H1 (cell line): ENCODE results near the gene CRHR1. TPM values are rescaled to one million over a fixed set of nuclear protein-coding genes. Genes with fewer than 3 reads are reported as not detected.

ENCODE experiments used
- CTCF ChIA-PET: fragments of 300-600 bp; sonication (Branson Sonifier 250); formaldehyde crosslinking; loops from one replicate; lab custom pipeline; 2021; ENCODE audit not compliant: partially characterized antibody; lab: Charles Lee
- POLR2A ChIA-PET: fragments of 300-600 bp; sonication (Branson Sonifier 250); formaldehyde crosslinking; loops from one replicate; lab custom pipeline; 2021; ENCODE audit warnings: inconsistent platforms; ENCODE audit not compliant: partially characterized antibody; lab: Charles Lee
- DNase-seq, 2 experiments: peaks; one replicate each; pipeline versions ENCODE4 v3.0.0 to v3.0.0-alpha.2; 2010 to 2022; ENCODE audit warnings: low spot score in 2 of 2, low read depth in 1 of 2, mixed read lengths in 1 of 2
- FAIRE-seq: peaks from 2 replicates; lab custom pipeline; 2011; peaks lifted over from hg19 to GRCh38; lab: Jason Lieb, UNC
- H2AFZ ChIP-seq: 2 replicates; pipeline ENCODE4 v1.8.1; 2012; ENCODE audit warnings: low read length, inconsistent platforms
- H2AK5ac ChIP-seq: 2 replicates; pipeline ENCODE4 v1.6.1; 2013; ENCODE audit warnings: low read depth, low read length
- H2BK120ac ChIP-seq: replicated peaks from 2 replicates; pipeline ENCODE3; 2013; ENCODE audit warnings: low read depth, low read length, inconsistent platforms
- H2BK12ac ChIP-seq: 2 replicates; pipeline ENCODE4 v1.6.1; 2013; ENCODE audit warnings: low read depth, low read length
- H2BK15ac ChIP-seq: 2 replicates; pipeline ENCODE4 v1.6.1; 2013; ENCODE audit warnings: low read length
- H2BK20ac ChIP-seq: 2 replicates; pipeline ENCODE4 v1.6.1; 2013; ENCODE audit warnings: low read length
- H2BK5ac ChIP-seq: 2 replicates; pipeline ENCODE4 v1.6.1; 2013; ENCODE audit warnings: low read depth, low read length
- H3K14ac ChIP-seq: 2 replicates; pipeline ENCODE4 v1.6.1; 2013; ENCODE audit warnings: inconsistent platforms; ENCODE audit not compliant: insufficient read length
- H3K18ac ChIP-seq: 2 replicates; pipeline ENCODE4 v1.6.1; 2013; ENCODE audit warnings: low read length; ENCODE audit errors: extremely low read depth
- H3K23ac ChIP-seq: 2 replicates; pipeline ENCODE4 v1.6.1; 2013; ENCODE audit warnings: inconsistent platforms; ENCODE audit not compliant: insufficient read length
- H3K23me2 ChIP-seq: 2 replicates; pipeline ENCODE4 v1.6.1; 2013; ENCODE audit warnings: low read depth, low read length
- H3K27ac ChIP-seq: 2 replicates; pipeline ENCODE4 v1.6.1; 2011; ENCODE audit warnings: low read depth, low read length, inconsistent platforms
- H3K27me3 ChIP-seq, 4 experiments: replicated peaks in 1 of 4; 1 replicate in 1 of 4; 2 replicates in 3 of 4; pipeline versions ENCODE4 v1.6.1 to v1.8.1; 2011 to 2013; ENCODE audit warnings: low read length in 3 of 4, mild to moderate bottlenecking in 3 of 4, inconsistent platforms in 2 of 4, mixed read lengths in 2 of 4, moderate library complexity in 1 of 4; ENCODE audit not compliant: control insufficient read depth in 3 of 4, insufficient read depth in 3 of 4; ENCODE audit errors: extremely low read depth in 1 of 4
- H3K36me3 ChIP-seq, 4 experiments: 2 replicates each; pipeline versions ENCODE4 v1.6.1 to v1.8.1; 2011 to 2013; ENCODE audit warnings: mild to moderate bottlenecking in 4 of 4, low read length in 3 of 4, moderate library complexity in 2 of 4, control low read depth in 1 of 4, inconsistent platforms in 1 of 4; ENCODE audit not compliant: insufficient read depth in 4 of 4, control insufficient read depth in 2 of 4
- H3K4ac ChIP-seq: replicated peaks from 2 replicates; pipeline ENCODE3; 2013; ENCODE audit warnings: low read length, low read depth, mixed read lengths, inconsistent platforms; ENCODE audit not compliant: insufficient read length
- H3K4me1 ChIP-seq, 4 experiments: replicated peaks in 1 of 4; 1 replicate in 1 of 4; 2 replicates in 3 of 4; pipeline versions ENCODE4 v1.6.1 to v1.8.1; 2011 to 2013; ENCODE audit warnings: low read length in 3 of 4, inconsistent platforms in 2 of 4, mixed read lengths in 1 of 4; ENCODE audit not compliant: insufficient read depth in 4 of 4, control insufficient read depth in 3 of 4
- H3K4me2 ChIP-seq, 2 experiments: 2 replicates each; pipeline versions ENCODE4 v1.6.1 to v1.8.1; 2011 to 2013; ENCODE audit warnings: low read depth in 2 of 2, low read length in 2 of 2, control low read depth in 1 of 2, inconsistent platforms in 1 of 2, mild to moderate bottlenecking in 1 of 2; ENCODE audit not compliant: insufficient read depth in 1 of 2
- H3K4me3 ChIP-seq, 4 experiments: fragments of 200-600, 300-600 bp in 1 of 4; sonication (generic), shearing (Covaris generic), sonication (Bioruptor Twin) in 1 of 4; 2 replicates each; pipeline versions ENCODE4 v1.5.1 to v1.8.1; 2011 to 2016; ENCODE audit warnings: low read length in 4 of 4, low read depth in 3 of 4, control low read depth in 2 of 4, inconsistent platforms in 2 of 4, mild to moderate bottlenecking in 2 of 4, mixed read lengths in 1 of 4, moderate library complexity in 1 of 4; ENCODE audit not compliant: insufficient read depth in 2 of 4; ENCODE audit errors: extremely low read depth in 1 of 4
- H3K56ac ChIP-seq: replicated peaks from 2 replicates; pipeline ENCODE3; 2013; ENCODE audit warnings: low read depth, mild to moderate bottlenecking, mixed read lengths, low read length, inconsistent platforms; ENCODE audit not compliant: insufficient read length
- H3K79me1 ChIP-seq: 2 replicates; pipeline ENCODE4 v1.6.1; 2013; ENCODE audit warnings: low read depth, low read length, control low read depth
- H3K79me2 ChIP-seq, 2 experiments: 2 replicates each; pipeline versions ENCODE4 v1.6.1 to v1.8.1; 2012 to 2013; ENCODE audit warnings: low read length in 2 of 2, mild to moderate bottlenecking in 2 of 2, inconsistent platforms in 1 of 2; ENCODE audit not compliant: insufficient read depth in 2 of 2, control insufficient read depth in 1 of 2
- H3K9ac ChIP-seq, 4 experiments: replicated peaks in 1 of 4; 1 replicate in 1 of 4; 2 replicates in 3 of 4; pipeline versions ENCODE4 v1.6.1 to v1.8.1; 2011 to 2013; ENCODE audit warnings: low read depth in 3 of 4, low read length in 3 of 4, control low read depth in 2 of 4, mild to moderate bottlenecking in 2 of 4, moderate library complexity in 2 of 4, inconsistent platforms in 1 of 4; ENCODE audit errors: extremely low read depth in 1 of 4
- H3K9me3 ChIP-seq, 2 experiments: 2 replicates each; pipeline versions ENCODE4 v1.6.1 to v1.8.1; 2012 to 2013; ENCODE audit warnings: mild to moderate bottlenecking in 2 of 2, moderate library complexity in 2 of 2, control low read depth in 1 of 2, inconsistent platforms in 1 of 2, low read depth in 1 of 2, low read length in 1 of 2, mixed read lengths in 1 of 2; ENCODE audit not compliant: insufficient read depth in 2 of 2
- H4K20me1 ChIP-seq, 2 experiments: replicated peaks in 1 of 2; 2 replicates each; pipeline versions ENCODE3 to v1.8.1; 2011 to 2013; ENCODE audit warnings: inconsistent platforms in 2 of 2, low read length in 2 of 2, mild to moderate bottlenecking in 1 of 2; ENCODE audit not compliant: insufficient read depth in 2 of 2, control insufficient read depth in 1 of 2
- H4K5ac ChIP-seq: 2 replicates; pipeline ENCODE4 v1.6.1; 2013; ENCODE audit warnings: low read length, low read depth, mixed read lengths, inconsistent platforms; ENCODE audit not compliant: insufficient read length
- H4K8ac ChIP-seq: 2 replicates; pipeline ENCODE4 v1.8.0; 2013; ENCODE audit warnings: mild to moderate bottlenecking, moderate library complexity, low read length, inconsistent platforms; ENCODE audit not compliant: insufficient read depth; ENCODE audit errors: extremely low read depth
- H4K91ac ChIP-seq: replicated peaks from 2 replicates; pipeline ENCODE3; 2013; ENCODE audit warnings: low read length, mixed read lengths, inconsistent platforms; ENCODE audit not compliant: insufficient read length
- BACH1 ChIP-seq: IDR thresholded peaks from 2 replicates; pipeline ENCODE4 v1.6.1; 2012; ENCODE audit warnings: low read length, improper control_type of control experiment
- BCL11A ChIP-seq, 2 experiments: IDR thresholded peaks; one replicate each; pipeline ENCODE4 v1.6.1; 2011; ENCODE audit warnings: low read depth in 2 of 2, low read length in 2 of 2, mild to moderate bottlenecking in 2 of 2
- CBX5 ChIP-seq: fragments of 300-800, 300-1000 bp; sonication (generic); IDR thresholded peaks from 2 replicates; pipeline ENCODE4 v1.7.1; 2016; ENCODE audit warnings: antibody characterized with exemption, low read length, low read depth
- CHD2 ChIP-seq: IDR thresholded peaks from 2 replicates; pipeline ENCODE4 v1.6.1; 2012; ENCODE audit warnings: low read length, improper control_type of control experiment
- FOSL1 ChIP-seq: IDR thresholded peaks from 2 replicates; pipeline ENCODE4 v1.6.1; 2011; ENCODE audit warnings: mild to moderate bottlenecking, low read depth, low read length, moderate library complexity; ENCODE audit not compliant: insufficient read depth
- GABPA ChIP-seq: IDR thresholded peaks from 2 replicates; pipeline ENCODE4 v1.6.1; 2011; ENCODE audit warnings: mild to moderate bottlenecking, low read length, moderate library complexity, borderline replicate concordance; ENCODE audit not compliant: insufficient read depth
- KDM5A ChIP-seq: fragments of 200-600 bp; IDR thresholded peaks from 2 replicates; pipeline ENCODE4 v1.7.1; 2012; ENCODE audit warnings: mild to moderate bottlenecking, low read length, inconsistent platforms, mixed read lengths
- NRF1 ChIP-seq: IDR thresholded peaks from 2 replicates; pipeline ENCODE4 v1.6.1; 2011; ENCODE audit warnings: mild to moderate bottlenecking, low read depth, low read length, improper control_type of control experiment
- POLR2A ChIP-seq, 2 experiments: IDR thresholded peaks; 1 replicate in 1 of 2; 2 replicates in 1 of 2; pipeline ENCODE4 v1.6.1; 2011; ENCODE audit warnings: low read depth in 2 of 2, low read length in 2 of 2, mild to moderate bottlenecking in 2 of 2; ENCODE audit errors: control extremely low read depth in 1 of 2
- RBBP5 ChIP-seq: IDR thresholded peaks from 2 replicates; pipeline ENCODE4 v1.7.1; 2012; ENCODE audit warnings: low read depth, mild to moderate bottlenecking, inconsistent platforms, low read length, moderate library complexity, borderline replicate concordance
- RNF2 ChIP-seq: fragments of 200-900, 300-1000 bp; sonication (generic); IDR thresholded peaks from 2 replicates; pipeline ENCODE4 v1.7.1; 2016; ENCODE audit warnings: borderline replicate concordance, low read depth, mild to moderate bottlenecking, antibody characterized with exemption, low read length; ENCODE audit not compliant: poor library complexity, severe bottlenecking; ENCODE audit errors: missing control alignments
- SP4 ChIP-seq: IDR thresholded peaks from 2 replicates; pipeline ENCODE4 v1.6.1; 2012; ENCODE audit warnings: low read length, inconsistent platforms
- USF2 ChIP-seq: IDR thresholded peaks from 2 replicates; pipeline ENCODE4 v1.6.1; 2011; ENCODE audit warnings: low read length, improper control_type of control experiment
- YY1 ChIP-seq: IDR thresholded peaks from 2 replicates; pipeline ENCODE4 v1.6.1; 2011; ENCODE audit warnings: low read depth, mild to moderate bottlenecking, low read length
- WGBS, 2 experiments: shearing (Covaris generic) in 1 of 2; methylation state at CpG; one replicate each; pipeline versions ENCODE4 v1.1.6 to v1.1.7; 2013 to 2015; ENCODE audit warnings: low lambda C conversion rate in 2 of 2, mixed read lengths in 2 of 2, inconsistent platforms in 1 of 2, low coverage in 1 of 2, missing lambda C conversion rate in 1 of 2; ENCODE audit not compliant: insufficient replicate concordance in 2 of 2, insufficient coverage in 1 of 2, insufficient read length in 1 of 2; ENCODE audit errors: extremely low coverage in 1 of 2, missing lambda C conversion rate in 1 of 2; 5-methylcytosine and 5-hydroxymethylcytosine counted together
- polyA plus RNA-seq, 7 experiments: library from polyadenylated mRNA; depleted of rRNA in 3 of 7; stranded (reverse) in 5 of 7; unstranded in 2 of 7; fragments of >200 nt in 5 of 7; fragments of 200-250 nt in 2 of 7; gene quantifications; 1 replicate in 5 of 7; 2 replicates in 1 of 7; 4 replicates in 1 of 7; pipeline versions ENCODE4 v1.2.1 to v1.2.3, GENCODE V29; 2011 to 2013; ENCODE audit warnings: missing spikeins in 2 of 7, mixed read lengths in 2 of 7
- total RNA-seq: library from RNA; stranded (reverse); fragmentation: NEBNext Ultra II Directional; extraction: Animal tissue kit (Norgen Biotek cat#: 25700); gene quantifications from 2 replicates; pipeline ENCODE4 v1.2.1, GENCODE V29; 2021

CRHR1 gene
- total and polyA plus RNA-seq, 2 of the 8 experiments (the other 6 are each of a cell fraction or from before 2014, with no cell fraction given), result 0.56 to 1.7 TPM

DNA sequence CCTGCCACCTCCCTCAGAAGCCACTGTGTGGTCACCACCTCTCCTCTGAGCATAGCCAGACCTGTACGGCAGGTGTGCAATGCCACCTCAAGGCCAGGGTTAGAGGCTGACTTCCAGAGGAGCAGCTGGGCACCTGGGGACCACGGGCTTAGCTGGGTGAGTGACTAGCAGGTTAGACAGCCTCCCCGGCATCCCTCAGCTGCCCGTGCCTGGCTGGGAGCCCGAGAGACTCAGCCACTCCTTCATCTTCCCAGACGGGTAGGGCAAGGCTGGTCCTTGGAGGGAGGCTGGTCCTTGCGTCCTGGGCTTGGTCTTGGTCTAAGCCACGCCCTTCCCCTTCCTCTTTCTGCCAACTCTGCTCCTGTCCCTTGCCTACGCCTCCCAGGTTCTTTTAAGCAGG lies 7.8 kb downstream of the CRHR1 start:
- Histone ChIP-seq H2AFZ (no peak overlapping the region), H2BK20ac (peak overlapping the region; percentile 61; the same call in 1 of the 2 replicates), H3K9me3 (no peaks in the 10 kb centered on the region), H4K20me1 (no peaks in the 10 kb centered on the region), H3K4me3 (no peak overlapping the region), H2BK120ac (no peak overlapping the region), H4K91ac (no peak overlapping the region), H3K27ac (no peak overlapping the region), H3K4ac (no peak overlapping the region), H3K14ac (no peak overlapping the region), H3K18ac (no peak overlapping the region), H2BK5ac (no peak overlapping the region), H3K23ac (no peak overlapping the region), H3K36me3 (no peaks in the 10 kb centered on the region), H2AK5ac (no peak overlapping the region; the same call in 1 of the 2 replicates), H3K79me2 (no peaks in the 10 kb centered on the region), H3K23me2 (0 out of 2 replicates have a peak, but pooled peaks cover 1% of the 10 kb centered on the region), H4K5ac (no peak overlapping the region), H2BK12ac (peak overlapping the region; percentile 50; the same call in 1 of the 2 replicates), H3K56ac (no peak overlapping the region), H2BK15ac (no peak overlapping the region), H3K79me1 (no peaks in the 10 kb centered on the region), H4K8ac (no peak overlapping the region), H3K9ac (no peak overlapping the region), H3K27me3 (peaks cover 0 to 28% (median 9%) of the 10 kb centered on the region in 4 experiments; a peak in 5 of 7 replicates), H3K4me2 (no peak overlapping the region), H3K4me1 (peaks cover 0 to 17% (median 10%) of the 10 kb centered on the region in 4 experiments; a peak in 6 of 7 replicates)
- WGBS, 2 experiments, result 80% methylated on average over 8 of the region's 9 CpGs; no CpG with 5 or more reads in 1 of the 2 experiments
- CTCF ChIA-PET, result interaction anchor here (0.7 to 5.2 kb wide), 12 partner anchors 9 to 144 kb away, joined by 3 to 50 read pairs (median 5); partner anchors contain the start of gene CRHR1
- POLR2A ChIA-PET, result no interaction called here
- FAIRE-seq, result no peak
- DNase-seq, result no peak
- TF ChIP-seq USF2 (no peak), KDM5A (no peak), SP4 (no peak), RNF2 (no peak), FOSL1 (no peak), BCL11A (IDR thresholded peaks at IDR 0.05; ENCODE audit: low read depth in 2 of 2, low read length in 2 of 2) (no peak), BACH1 (no peak), GABPA (no peak), RBBP5 (no peak), YY1 (no peak), POLR2A (IDR thresholded peaks at IDR 0.05; ENCODE audit: control extremely low read depth in 1 of 2, low read depth in 2 of 2, low read length in 2 of 2) (no peak), CBX5 (no peak), NRF1 (no peak), CHD2 (no peak)
